Panc1 (cell line): ENCODE measurements around the gene DYRK3. TPM values are rescaled to one million over a fixed set of nuclear protein-coding genes. Genes with fewer than 3 reads are reported as not detected.

Experiments
- ATAC-seq: fragments of 200-7000 bp; cut with Tn5 transposase; 2 replicates; pipeline ENCODE4 v1.9.1; 2020; ENCODE audit warnings: mild to moderate bottlenecking, moderate library complexity
- BruUV-seq: library from RNA; stranded (reverse); fragments of 400-500 nt; replicated peaks from 2 replicates; lab custom pipeline; 2021; lab: Mats Ljungman, UMichigan
- CTCF ChIA-PET: fragments of 300-600 bp; sonication (Branson Sonifier 250); formaldehyde crosslinking; loops from one replicate; lab custom pipeline; 2022; ENCODE audit warnings: antibody characterized with exemption; lab: Charles Lee
- POLR2A ChIA-PET: fragments of 300-600 bp; sonication (Branson Sonifier 250); formaldehyde crosslinking; loops from one replicate; lab custom pipeline; 2022; ENCODE audit warnings: antibody characterized with exemption; lab: Charles Lee
- DNase-seq: peaks from one replicate; pipeline ENCODE4 v3.0.0-alpha.2; 2010; ENCODE audit warnings: low read depth, low spot score
- H3K27ac ChIP-seq: 2 replicates; pipeline ENCODE4 v1.5.1; 2011; ENCODE audit warnings: mild to moderate bottlenecking, low read length, inconsistent platforms
- H3K27me3 ChIP-seq: fragments of 200-500 bp; sonication (Bioruptor generic); 2 replicates; pipeline ENCODE4 v1.6.0; 2014; ENCODE audit warnings: low read length, inconsistent platforms; ENCODE audit not compliant: control insufficient read depth, insufficient read depth
- H3K36me3 ChIP-seq: fragments of 200-500 bp; sonication (Bioruptor generic); 2 replicates; pipeline ENCODE4 v1.5.1; 2014; ENCODE audit warnings: inconsistent platforms, mild to moderate bottlenecking, low read length, moderate library complexity; ENCODE audit not compliant: control insufficient read depth, insufficient read depth
- H3K4me1 ChIP-seq: 2 replicates; pipeline ENCODE4 v1.5.1; 2011; ENCODE audit warnings: inconsistent platforms, mild to moderate bottlenecking, low read length, moderate library complexity; ENCODE audit not compliant: control insufficient read depth, insufficient read depth
- H3K4me3 ChIP-seq, 2 experiments: 2 replicates each; pipeline ENCODE4 v1.5.1; 2011 to 2012; ENCODE audit warnings: low read depth in 2 of 2, low read length in 2 of 2, mild to moderate bottlenecking in 2 of 2, inconsistent platforms in 1 of 2, moderate library complexity in 1 of 2
- H3K9me3 ChIP-seq: fragments of 200-500 bp; sonication (Bioruptor generic); 2 replicates; pipeline ENCODE4 v1.5.1; 2014; ENCODE audit warnings: low read depth, mild to moderate bottlenecking, inconsistent platforms, low read length, moderate library complexity; ENCODE audit not compliant: control insufficient read depth, insufficient read depth
- POLR2AphosphoS5 ChIP-seq: IDR thresholded peaks from 2 replicates; pipeline ENCODE4 v1.6.1; 2012; ENCODE audit warnings: mild to moderate bottlenecking, low read depth, low read length, moderate library complexity
- SIN3A ChIP-seq: IDR thresholded peaks from 2 replicates; pipeline ENCODE4 v1.6.1; 2012; ENCODE audit warnings: low read depth, mild to moderate bottlenecking, low read length, moderate library complexity, borderline replicate concordance; ENCODE audit not compliant: insufficient read depth
- TCF7L2 ChIP-seq: IDR thresholded peaks from 2 replicates; pipeline ENCODE4 v1.6.1; 2011; ENCODE audit warnings: mild to moderate bottlenecking, low read depth, low read length, inconsistent platforms
- in situ Hi-C: cut with HindIII; loops from 2 replicates; pipeline ENCODE4 v1.10.0; 2016; ENCODE audit warnings: low sequenced_read_pairs, low pct_unique_long_range_greater_than_20kb
- intact Hi-C: fragments of 100-400 bp; cut with micrococcal nuclease; formaldehyde crosslinking; loops from one replicate; pipeline ENCODE4 v1.10.0; 2022; ENCODE audit not compliant: unreplicated experiment
- total RNA-seq: library from RNA; stranded (reverse); gene quantifications from one replicate; pipeline ENCODE4 v1.2.1, GENCODE V29; 2021; ENCODE audit not compliant: unreplicated experiment
- TF ChIP-seq, protein P1 (sequence below), 2 experiments: IDR thresholded peaks; 2 replicates each; pipeline ENCODE4 v1.6.1; 2011 to 2012; ENCODE audit warnings: low read depth in 2 of 2, control low read depth in 1 of 2, low read length in 1 of 2, mild to moderate bottlenecking in 1 of 2, moderate library complexity in 1 of 2; ENCODE audit not compliant: insufficient read depth in 1 of 2
- TF ChIP-seq, protein P2 (sequence below): fragments of 450-650 bp; IDR thresholded peaks from 2 replicates; pipeline ENCODE4 v1.5.1; 2017; ENCODE audit warnings: mild to moderate bottlenecking

Gene DYRK3
- total RNA-seq, 1 experiment from 2014 or later, result 12.0 TPM

DNA sequence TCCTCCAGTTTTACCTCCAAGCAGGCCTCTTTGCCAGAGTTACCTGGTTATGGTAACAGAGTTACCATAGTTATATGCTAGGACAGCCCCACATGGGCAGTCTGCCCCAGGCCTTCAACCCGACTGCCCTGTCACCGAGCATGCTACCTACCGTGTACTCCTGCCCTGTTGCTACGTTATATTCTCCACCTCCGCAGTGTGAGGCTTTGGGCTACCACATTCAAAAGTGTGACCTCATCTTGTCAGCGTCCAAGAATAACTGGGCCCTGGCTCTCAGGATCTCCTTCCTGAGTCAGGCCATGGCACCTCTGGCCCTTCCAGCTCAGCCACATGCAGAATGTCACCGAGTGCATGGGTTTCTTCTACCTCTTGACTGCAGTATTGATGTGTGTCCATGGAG is 58.3 kb downstream of the DYRK3 start:
- Histone ChIP-seq H3K27ac (no peak overlapping the region), H3K4me1 (peaks cover 36% of the 10 kb centered on the region), H3K36me3 (no peaks in the 10 kb centered on the region), H3K27me3 (no peaks in the 10 kb centered on the region), H3K4me3 (no peak overlapping the region), H3K9me3 (no peaks in the 10 kb centered on the region)
- no TSS peak for BruUV-seq
- CTCF ChIA-PET, result interaction anchor here (0.6 kb wide), 1 partner anchor 18 kb away, joined by 7 read pairs; no protein-coding TSS in a partner anchor
- intact Hi-C loops, result no loop called here
- no peak for DNase-seq
- POLR2A ChIA-PET, result no interaction called here
- 0 out of 2 replicates have a peak, but pooled peaks have one; percentile 10 for ATAC-seq
- in situ Hi-C loops, result no loop called here
- TF ChIP-seq TCF7L2 (no peak), POLR2AphosphoS5 (no peak), SIN3A (no peak)
- TF ChIP-seq, protein P1, sequence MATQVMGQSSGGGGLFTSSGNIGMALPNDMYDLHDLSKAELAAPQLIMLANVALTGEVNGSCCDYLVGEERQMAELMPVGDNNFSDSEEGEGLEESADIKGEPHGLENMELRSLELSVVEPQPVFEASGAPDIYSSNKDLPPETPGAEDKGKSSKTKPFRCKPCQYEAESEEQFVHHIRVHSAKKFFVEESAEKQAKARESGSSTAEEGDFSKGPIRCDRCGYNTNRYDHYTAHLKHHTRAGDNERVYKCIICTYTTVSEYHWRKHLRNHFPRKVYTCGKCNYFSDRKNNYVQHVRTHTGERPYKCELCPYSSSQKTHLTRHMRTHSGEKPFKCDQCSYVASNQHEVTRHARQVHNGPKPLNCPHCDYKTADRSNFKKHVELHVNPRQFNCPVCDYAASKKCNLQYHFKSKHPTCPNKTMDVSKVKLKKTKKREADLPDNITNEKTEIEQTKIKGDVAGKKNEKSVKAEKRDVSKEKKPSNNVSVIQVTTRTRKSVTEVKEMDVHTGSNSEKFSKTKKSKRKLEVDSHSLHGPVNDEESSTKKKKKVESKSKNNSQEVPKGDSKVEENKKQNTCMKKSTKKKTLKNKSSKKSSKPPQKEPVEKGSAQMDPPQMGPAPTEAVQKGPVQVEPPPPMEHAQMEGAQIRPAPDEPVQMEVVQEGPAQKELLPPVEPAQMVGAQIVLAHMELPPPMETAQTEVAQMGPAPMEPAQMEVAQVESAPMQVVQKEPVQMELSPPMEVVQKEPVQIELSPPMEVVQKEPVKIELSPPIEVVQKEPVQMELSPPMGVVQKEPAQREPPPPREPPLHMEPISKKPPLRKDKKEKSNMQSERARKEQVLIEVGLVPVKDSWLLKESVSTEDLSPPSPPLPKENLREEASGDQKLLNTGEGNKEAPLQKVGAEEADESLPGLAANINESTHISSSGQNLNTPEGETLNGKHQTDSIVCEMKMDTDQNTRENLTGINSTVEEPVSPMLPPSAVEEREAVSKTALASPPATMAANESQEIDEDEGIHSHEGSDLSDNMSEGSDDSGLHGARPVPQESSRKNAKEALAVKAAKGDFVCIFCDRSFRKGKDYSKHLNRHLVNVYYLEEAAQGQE (IDR thresholded peaks at IDR 0.05; ENCODE audit: insufficient read depth in 1 of 2, low read depth in 2 of 2, low read length in 1 of 2), result no peak
- TF ChIP-seq, protein P2, sequence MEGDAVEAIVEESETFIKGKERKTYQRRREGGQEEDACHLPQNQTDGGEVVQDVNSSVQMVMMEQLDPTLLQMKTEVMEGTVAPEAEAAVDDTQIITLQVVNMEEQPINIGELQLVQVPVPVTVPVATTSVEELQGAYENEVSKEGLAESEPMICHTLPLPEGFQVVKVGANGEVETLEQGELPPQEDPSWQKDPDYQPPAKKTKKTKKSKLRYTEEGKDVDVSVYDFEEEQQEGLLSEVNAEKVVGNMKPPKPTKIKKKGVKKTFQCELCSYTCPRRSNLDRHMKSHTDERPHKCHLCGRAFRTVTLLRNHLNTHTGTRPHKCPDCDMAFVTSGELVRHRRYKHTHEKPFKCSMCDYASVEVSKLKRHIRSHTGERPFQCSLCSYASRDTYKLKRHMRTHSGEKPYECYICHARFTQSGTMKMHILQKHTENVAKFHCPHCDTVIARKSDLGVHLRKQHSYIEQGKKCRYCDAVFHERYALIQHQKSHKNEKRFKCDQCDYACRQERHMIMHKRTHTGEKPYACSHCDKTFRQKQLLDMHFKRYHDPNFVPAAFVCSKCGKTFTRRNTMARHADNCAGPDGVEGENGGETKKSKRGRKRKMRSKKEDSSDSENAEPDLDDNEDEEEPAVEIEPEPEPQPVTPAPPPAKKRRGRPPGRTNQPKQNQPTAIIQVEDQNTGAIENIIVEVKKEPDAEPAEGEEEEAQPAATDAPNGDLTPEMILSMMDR, result no peak

DNA sequence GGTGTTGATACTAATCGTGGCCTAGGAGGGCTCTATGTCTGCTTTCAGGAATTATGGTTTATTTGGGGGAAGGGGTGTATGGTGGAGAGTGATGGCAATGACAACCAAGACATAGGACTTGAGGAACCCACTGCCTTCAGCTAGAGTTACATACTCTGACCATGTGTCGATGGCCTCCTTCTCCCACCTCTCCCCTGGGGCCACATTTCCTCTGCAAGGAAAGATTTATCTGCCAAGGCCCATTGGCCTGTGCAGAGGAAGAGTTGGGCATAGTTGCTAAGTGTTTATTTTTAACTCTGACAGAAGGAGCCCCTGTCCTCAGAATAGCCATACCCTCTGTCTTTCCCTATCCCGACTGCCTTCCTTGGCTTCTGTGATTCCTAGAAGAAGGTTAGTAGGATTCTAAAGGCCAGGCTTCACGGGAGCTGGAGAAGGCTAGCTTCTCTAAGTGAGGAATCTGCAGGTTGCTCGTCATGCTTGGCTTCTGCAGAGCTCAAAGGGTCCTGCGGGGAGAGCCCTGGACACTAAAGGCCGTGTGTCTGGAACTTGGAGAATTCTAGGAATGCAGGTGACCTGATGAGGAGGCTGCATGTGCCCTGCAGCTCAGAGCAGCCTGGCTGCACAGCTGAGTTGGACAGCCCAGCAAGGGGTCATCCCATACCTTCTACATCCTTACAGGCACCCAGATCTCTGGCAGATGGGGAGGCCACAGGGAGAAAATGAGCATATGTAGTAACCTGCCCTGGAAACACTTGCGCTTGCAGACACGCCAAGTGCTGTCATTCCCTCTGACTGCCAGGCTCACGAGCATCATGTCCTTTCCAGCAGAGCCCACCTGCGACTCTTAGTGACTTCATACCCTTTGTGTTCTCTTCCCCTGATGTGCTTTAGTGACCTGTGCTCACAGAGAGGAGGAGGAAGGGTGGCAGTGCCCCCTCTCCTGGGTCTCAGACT is 59.1 kb downstream of the DYRK3 start:
- no peak for TF ChIP-seq TCF7L2
- no peak for TF ChIP-seq POLR2AphosphoS5
- TF ChIP-seq, protein P1 (IDR thresholded peaks at IDR 0.05; ENCODE audit: insufficient read depth in 1 of 2, low read depth in 2 of 2, low read length in 1 of 2), result no peak
- no peak for TF ChIP-seq SIN3A
- TF ChIP-seq, protein P2, result no peak
- no peaks in the 10 kb centered on the region for H3K27me3 ChIP-seq
- no peaks in the 10 kb centered on the region for H3K36me3 ChIP-seq
- in situ Hi-C loops, result no loop called here
- H3K4me3 ChIP-seq, result no peak overlapping the region
- DNase-seq (no peak), ATAC-seq (peak; percentile 73)
- H3K4me1 ChIP-seq, result peaks cover 33% of the 10 kb centered on the region
- BruUV-seq, result no TSS peak
- intact Hi-C loops, result no loop called here
- POLR2A ChIA-PET, result interaction anchor here (0.5 to 0.6 kb wide), 2 partner anchors 20 to 30 kb away, joined by 3 to 6 read pairs; no protein-coding TSS in a partner anchor
- H3K27ac ChIP-seq, result no peak overlapping the region
- CTCF ChIA-PET, result interaction anchor here (0.6 kb wide), 1 partner anchor 17 kb away, joined by 7 read pairs; no protein-coding TSS in a partner anchor
- H3K9me3 ChIP-seq, result no peaks in the 10 kb centered on the region
